ENCODE measurements around the gene ODC1. TPM values are rescaled to one million over a fixed set of nuclear protein-coding genes. Genes with fewer than 3 reads are reported as not detected.
A peak's percentile ranks its signal among the peaks of the same experiment; 100 is the strongest.

The ODC1 gene
- total RNA-seq, 2 donors from 2014 or later = 72.0 to 73.5 TPM

GRCh38 chr2:10410001-10410822 is 37.9 kb downstream of the ODC1 start:
- no peaks in the 10 kb centered on the region for H3K9me3 Mint-ChIP-seq
- peak overlapping the region in 1 of 2 donors; percentile 28 for H3K4me3 Mint-ChIP-seq
- peaks cover 53% of the 10 kb centered on the region for H3K4me1 Mint-ChIP-seq (ENCODE audit: low read depth)
- H3K27ac Mint-ChIP-seq = no peak overlapping the region
- ATAC-seq (replicated peaks in 1 of 2) = no peak
- H3K36me3 Mint-ChIP-seq (ENCODE audit: insufficient read depth in 2 of 2) = no peaks in the 10 kb centered on the region
- DNase-seq = no peak
- H3K27me3 Mint-ChIP-seq (ENCODE audit: low read depth) = no peaks in the 10 kb centered on the region

- Mint-ChIP-seq H3K36me3 (ENCODE audit: insufficient read depth in 2 of 2) (no peaks in the 10 kb centered on the region), H3K27ac (peak overlapping the region; percentile 92), H3K27me3 (ENCODE audit: low read depth) (no peaks in the 10 kb centered on the region), H3K4me1 (ENCODE audit: low read depth) (peaks cover 63% of the 10 kb centered on the region), H3K9me3 (no peaks in the 10 kb centered on the region), H3K4me3 (peak overlapping the region; percentile 93 to 96)
- peak; percentile 67 to 76 for ATAC-seq (replicated peaks in 1 of 2)
- DNase-seq = peak; percentile 86 to 89
These were observed 39.2 kb downstream of the ODC1 start for GRCh38 chr2:10408649-10409579.

- H3K4me3 Mint-ChIP-seq = peak overlapping the region; percentile 93 to 96
- peaks cover 67% of the 10 kb centered on the region for H3K4me1 Mint-ChIP-seq (ENCODE audit: low read depth)
- peak; percentile 69 to 78 for DNase-seq
- H3K27ac Mint-ChIP-seq = peak overlapping the region; percentile 92
- H3K27me3 Mint-ChIP-seq (ENCODE audit: low read depth) = no peaks in the 10 kb centered on the region
- H3K9me3 Mint-ChIP-seq = no peaks in the 10 kb centered on the region
- peak; percentile 84 to 87 for ATAC-seq (replicated peaks in 1 of 2)
- H3K36me3 Mint-ChIP-seq (ENCODE audit: insufficient read depth in 2 of 2) = no peaks in the 10 kb centered on the region
These were observed 40.1 kb downstream of the ODC1 start for GRCh38 chr2:10407841-10408648.

GRCh38 chr2:10407432-10407831 is 40.7 kb downstream of the ODC1 start:
- H3K4me1 Mint-ChIP-seq (ENCODE audit: low read depth) = peaks cover 71% of the 10 kb centered on the region
- no peaks in the 10 kb centered on the region for H3K36me3 Mint-ChIP-seq (ENCODE audit: insufficient read depth in 2 of 2)
- ATAC-seq (replicated peaks in 1 of 2) (no peak), DNase-seq (no peak)
- H3K27me3 Mint-ChIP-seq (ENCODE audit: low read depth) = no peaks in the 10 kb centered on the region
- no peaks in the 10 kb centered on the region for H3K9me3 Mint-ChIP-seq
- H3K4me3 Mint-ChIP-seq = peak overlapping the region; percentile 93 to 96
- peak overlapping the region; percentile 92 for H3K27ac Mint-ChIP-seq

- Mint-ChIP-seq H3K4me1 (ENCODE audit: low read depth) (peaks cover 79% of the 10 kb centered on the region), H3K4me3 (peak overlapping the region; percentile 10 to 96), H3K9me3 (no peaks in the 10 kb centered on the region), H3K27ac (no peak overlapping the region), H3K36me3 (ENCODE audit: insufficient read depth in 2 of 2) (no peaks in the 10 kb centered on the region), H3K27me3 (ENCODE audit: low read depth) (no peaks in the 10 kb centered on the region)
- ATAC-seq (replicated peaks in 1 of 2) = no peak
- no peak for DNase-seq
These were observed 41.5 kb downstream of the ODC1 start for GRCh38 chr2:10406491-10407188.

- Mint-ChIP-seq H3K4me1 (ENCODE audit: low read depth) (peaks cover 85% of the 10 kb centered on the region), H3K4me3 (no peak overlapping the region), H3K27me3 (ENCODE audit: low read depth) (no peaks in the 10 kb centered on the region), H3K27ac (no peak overlapping the region), H3K36me3 (ENCODE audit: insufficient read depth in 2 of 2) (peaks cover 0 to 3% of the 10 kb centered on the region in 2 donors), H3K9me3 (no peaks in the 10 kb centered on the region)
- DNase-seq = no peak
- no peak for ATAC-seq (replicated peaks in 1 of 2)
These were observed 42.1 kb downstream of the ODC1 start for GRCh38 chr2:10406016-10406415.

GRCh38 chr2:10405448-10405847 is 42.7 kb downstream of the ODC1 start:
- H3K4me1 Mint-ChIP-seq (ENCODE audit: low read depth) = peaks cover 88% of the 10 kb centered on the region
- H3K27ac Mint-ChIP-seq = no peak overlapping the region
- H3K4me3 Mint-ChIP-seq = no peak overlapping the region
- H3K9me3 Mint-ChIP-seq = no peaks in the 10 kb centered on the region
- H3K36me3 Mint-ChIP-seq (ENCODE audit: insufficient read depth in 2 of 2) = peaks cover 0 to 3% of the 10 kb centered on the region in 2 donors
- ATAC-seq (replicated peaks in 1 of 2) (no peak), DNase-seq (no peak)
- H3K27me3 Mint-ChIP-seq (ENCODE audit: low read depth) = no peaks in the 10 kb centered on the region

GRCh38 chr2:10404324-10405143 is 43.6 kb downstream of the ODC1 start:
- Mint-ChIP-seq H3K4me1 (ENCODE audit: low read depth) (peaks cover 89% of the 10 kb centered on the region), H3K36me3 (ENCODE audit: insufficient read depth in 2 of 2) (peaks cover 4 to 9% of the 10 kb centered on the region in 2 donors), H3K27ac (no peak overlapping the region), H3K27me3 (ENCODE audit: low read depth) (no peaks in the 10 kb centered on the region), H3K4me3 (no peak overlapping the region), H3K9me3 (no peaks in the 10 kb centered on the region)
- DNase-seq = no peak
- ATAC-seq (replicated peaks in 1 of 2) = no peak

GRCh38 chr2:10402653-10403215 is 45.4 kb downstream of the ODC1 start:
- Mint-ChIP-seq H3K4me1 (ENCODE audit: low read depth) (peaks cover 73% of the 10 kb centered on the region), H3K27ac (no peak overlapping the region), H3K9me3 (no peaks in the 10 kb centered on the region), H3K4me3 (no peak overlapping the region), H3K36me3 (ENCODE audit: insufficient read depth in 2 of 2) (peaks cover 7 to 12% of the 10 kb centered on the region in 2 donors), H3K27me3 (ENCODE audit: low read depth) (no peaks in the 10 kb centered on the region)
- no peak for DNase-seq
- no peak for ATAC-seq (replicated peaks in 1 of 2)

GRCh38 chr2:10402062-10402585 is 46.0 kb downstream of the ODC1 start:
- ATAC-seq (replicated peaks in 1 of 2) = no peak
- no peak for DNase-seq
- Mint-ChIP-seq H3K4me1 (ENCODE audit: low read depth) (peaks cover 67% of the 10 kb centered on the region), H3K27me3 (ENCODE audit: low read depth) (no peaks in the 10 kb centered on the region), H3K9me3 (no peaks in the 10 kb centered on the region), H3K4me3 (no peak overlapping the region), H3K27ac (no peak overlapping the region), H3K36me3 (ENCODE audit: insufficient read depth in 2 of 2) (peaks cover 7 to 12% of the 10 kb centered on the region in 2 donors)

Data from activated T-cell treated with anti-CD3 and anti-CD28 coated beads, Interleukin-2, amount 50 U/mL, for 72 hours (primary cell).